D341Med (cell line): ENCODE data around the gene OXA1L.
"Not testable (repeated sequence)": the region's sequence is repeated elsewhere in the genome, so short reads cannot be mapped to it uniquely, and the experiment has no call there.

Experiments used
- DNase-seq: peaks from one replicate; pipeline ENCODE4 v3.0.0; 2012; ENCODE audit warnings: low spot score

OXA1L gene

GRCh38 chr14:22766457-22767322, at the start of gene OXA1L:
TSS of gene OXA1L (plus strand) at chr14:22766688. CDS start at chr14:22766702, 14 bp downstream.
- DNase-seq, result peak; percentile 92

GRCh38 chr14:22718091-22718490, 48.4 kb upstream of the OXA1L start:
- no peak for DNase-seq

GRCh38 chr14:22721213-22721612, 45.3 kb upstream of the OXA1L start:
- no peak for DNase-seq

- DNase-seq, result no peak
Observed at GRCh38 chr14:22723815-22724214, 42.7 kb upstream of the OXA1L start.

GRCh38 chr14:22724847-22725246, 41.6 kb upstream of the OXA1L start:
- not testable (repeated sequence) for DNase-seq

GRCh38 chr14:22725374-22725773, 41.1 kb upstream of the OXA1L start:
- not testable (repeated sequence) for DNase-seq

GRCh38 chr14:22726012-22726411, 40.5 kb upstream of the OXA1L start:
- DNase-seq, result no peak

- not testable (repeated sequence) for DNase-seq
Observed at GRCh38 chr14:22732062-22732461, 34.4 kb upstream of the OXA1L start.

- DNase-seq, result no peak
Observed at GRCh38 chr14:22733829-22734228, 32.7 kb upstream of the OXA1L start.

- no peak for DNase-seq
Observed at GRCh38 chr14:22735096-22735495, 31.4 kb upstream of the OXA1L start.

- DNase-seq, result not testable (repeated sequence)
Observed at GRCh38 chr14:22736384-22736783, 30.1 kb upstream of the OXA1L start.

GRCh38 chr14:22737052-22737451, 29.4 kb upstream of the OXA1L start:
- no peak for DNase-seq

GRCh38 chr14:22739423-22739822, 27.1 kb upstream of the OXA1L start:
- no peak for DNase-seq

- no peak for DNase-seq
Observed at GRCh38 chr14:22740020-22740419, 26.5 kb upstream of the OXA1L start.

GRCh38 chr14:22747769-22748168, 18.7 kb upstream of the OXA1L start:
- DNase-seq, result no peak

- DNase-seq, result no peak
Observed at GRCh38 chr14:22748206-22748605, 18.3 kb upstream of the OXA1L start.

GRCh38 chr14:22748631-22749068, 17.8 kb upstream of the OXA1L start:
- DNase-seq, result no peak

GRCh38 chr14:22752422-22752821, 14.1 kb upstream of the OXA1L start:
- no peak for DNase-seq

- DNase-seq, result no peak
Observed at GRCh38 chr14:22753586-22753985, 12.9 kb upstream of the OXA1L start.

GRCh38 chr14:22757972-22758650, 8.4 kb upstream of the OXA1L start:
- not testable (repeated sequence) for DNase-seq

GRCh38 chr14:22761734-22762133, 4.8 kb upstream of the OXA1L start:
- DNase-seq, result no peak

- no peak for DNase-seq
Observed at GRCh38 chr14:22764382-22764781, 2.1 kb upstream of the OXA1L start.

- DNase-seq, result no peak
Observed at GRCh38 chr14:22767323-22767589, 768 bp downstream of the OXA1L start.

GRCh38 chr14:22768947-22769346, 2.5 kb downstream of the OXA1L start:
- DNase-seq, result no peak
